Osteoblast (primary cell): Measurements from ENCODE around the gene CYS1. TPM values are rescaled to one million over a fixed set of nuclear protein-coding genes. Genes with fewer than 3 reads are reported as not detected.
"Not testable (repeated sequence)": the region's sequence is repeated elsewhere in the genome, so short reads cannot be mapped to it uniquely, and the experiment has no call there.

Experiments
- DNase-seq: peaks from one replicate; pipeline ENCODE4 v3.0.0; 2011; ENCODE audit warnings: low spot score, mixed read lengths; ENCODE audit not compliant: insufficient read length; ENCODE audit errors: missing footprints
- H2AFZ ChIP-seq: 2 replicates; pipeline ENCODE4 v1.6.0; 2011; ENCODE audit warnings: mild to moderate bottlenecking, low read length
- H3K27ac ChIP-seq: 2 replicates; pipeline ENCODE4 v1.5.1; 2011; ENCODE audit warnings: mild to moderate bottlenecking, low read depth, low read length, moderate library complexity
- H3K27me3 ChIP-seq: 2 replicates; pipeline ENCODE4 v1.6.0; 2012; ENCODE audit warnings: mild to moderate bottlenecking, control low read depth, inconsistent platforms, low read length, moderate library complexity; ENCODE audit not compliant: insufficient read depth
- H3K36me3 ChIP-seq: 2 replicates; pipeline ENCODE4 v1.5.1; 2011; ENCODE audit warnings: mild to moderate bottlenecking, low read length, control low read depth, moderate library complexity; ENCODE audit not compliant: insufficient read depth
- H3K4me1 ChIP-seq: 2 replicates; pipeline ENCODE4 v1.5.1; 2011; ENCODE audit warnings: mild to moderate bottlenecking, low read length, control low read depth, moderate library complexity; ENCODE audit not compliant: insufficient read depth
- H3K4me2 ChIP-seq: 2 replicates; pipeline ENCODE4 v1.6.0; 2011; ENCODE audit warnings: mild to moderate bottlenecking, low read length; ENCODE audit not compliant: insufficient read depth
- H3K4me3 ChIP-seq: fragments of 200-600 bp; sonication (generic); 3 replicates; pipeline ENCODE4 v1.5.1; 2012; ENCODE audit warnings: mild to moderate bottlenecking, low read length, inconsistent platforms; ENCODE audit not compliant: insufficient read depth
- H3K79me2 ChIP-seq: 2 replicates; pipeline ENCODE4 v1.6.0; 2012; ENCODE audit warnings: mild to moderate bottlenecking, low read length, control low read depth, inconsistent platforms; ENCODE audit not compliant: insufficient read depth
- H3K9me3 ChIP-seq: 2 replicates; pipeline ENCODE4 v1.5.1; 2011; ENCODE audit warnings: low read depth, low read length, control low read depth
- H4K20me1 ChIP-seq: 2 replicates; pipeline ENCODE4 v1.6.0; 2012; ENCODE audit warnings: mild to moderate bottlenecking, low read length, control low read depth; ENCODE audit not compliant: insufficient read depth
- CTCF ChIP-seq: IDR thresholded peaks from 2 replicates; pipeline ENCODE4 v1.5.1; 2011; ENCODE audit warnings: mild to moderate bottlenecking, low read depth, low read length, moderate library complexity; ENCODE audit errors: extremely low read depth
- total RNA-seq: library from RNA; depleted of rRNA; stranded (reverse); fragments of >200 nt; gene quantifications from 2 replicates; pipeline ENCODE4 v1.2.3, GENCODE V29; 2012

The CYS1 gene
- total RNA-seq, 1 donor = 0.36 TPM

- H3K36me3 ChIP-seq = no peaks in the 10 kb centered on the region
- H4K20me1 ChIP-seq = no peaks in the 10 kb centered on the region
- H3K27ac ChIP-seq = no peak overlapping the region
- H3K27me3 ChIP-seq = no peaks in the 10 kb centered on the region
- no peak overlapping the region for H2AFZ ChIP-seq
- no peaks in the 10 kb centered on the region for H3K79me2 ChIP-seq
- DNase-seq = peak; percentile 61
- no peaks in the 10 kb centered on the region for H3K4me1 ChIP-seq
- H3K4me3 ChIP-seq = no peak overlapping the region
- H3K9me3 ChIP-seq = no peaks in the 10 kb centered on the region
- H3K4me2 ChIP-seq = no peak overlapping the region
- no peak for TF ChIP-seq CTCF
Observed at GRCh38 chr2:10016001-10016801, 64.0 kb downstream of the CYS1 start.

GRCh38 chr2:10015376-10015989 is 64.7 kb downstream of the CYS1 start:
- not testable (repeated sequence) for H3K27me3 ChIP-seq

GRCh38 chr2:10014418-10015190 is 65.6 kb downstream of the CYS1 start:
- peak; percentile 31 for DNase-seq
- Histone ChIP-seq H3K79me2 (no peaks in the 10 kb centered on the region), H3K36me3 (no peaks in the 10 kb centered on the region), H3K9me3 (no peaks in the 10 kb centered on the region), H3K27me3 (no peaks in the 10 kb centered on the region), H3K4me3 (no peak overlapping the region), H2AFZ (no peak overlapping the region), H3K27ac (no peak overlapping the region), H3K4me2 (no peak overlapping the region), H4K20me1 (no peaks in the 10 kb centered on the region), H3K4me1 (peaks cover 10% of the 10 kb centered on the region)
- no peak for TF ChIP-seq CTCF

More at GRCh38 chr2:10015376-10015989, 64.7 kb downstream of the CYS1 start:
- H3K9me3 ChIP-seq, H3K4me2 ChIP-seq, H3K27ac ChIP-seq, H2AFZ ChIP-seq, H3K4me3 ChIP-seq, H4K20me1 ChIP-seq, H3K79me2 ChIP-seq, H3K4me1 ChIP-seq, H3K36me3 ChIP-seq, DNase-seq: not testable (repeated sequence)

- not testable (repeated sequence) for H2AFZ ChIP-seq, H3K27ac ChIP-seq, H3K4me2 ChIP-seq, H3K27me3 ChIP-seq, H4K20me1 ChIP-seq, H3K4me3 ChIP-seq, H3K79me2 ChIP-seq, DNase-seq, H3K9me3 ChIP-seq, H3K36me3 ChIP-seq
- H3K4me1 ChIP-seq = peaks cover 17% of the 10 kb centered on the region
Observed at GRCh38 chr2:10013651-10014417, 66.4 kb downstream of the CYS1 start.
